Measurements from ENCODE around the gene DNM3.

DNA sequence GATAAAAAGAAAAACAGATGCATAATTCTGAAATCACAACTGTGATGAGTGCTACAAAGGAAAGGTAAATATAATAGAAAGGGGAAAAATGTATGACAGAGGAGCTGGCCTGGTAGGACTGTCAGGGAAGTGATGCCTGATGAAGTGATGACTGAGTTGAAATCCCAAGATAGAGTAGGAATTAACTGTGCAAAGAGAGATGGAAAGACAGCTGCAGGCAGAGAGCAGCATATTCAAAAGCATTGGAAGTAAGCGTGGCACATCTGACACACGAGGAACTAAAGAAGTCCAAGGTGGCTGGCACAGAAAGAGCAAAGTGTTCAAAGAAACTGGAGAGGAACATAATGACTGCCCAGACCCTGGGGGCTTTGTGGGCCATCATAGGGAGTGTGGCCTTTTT lies 457.6 kb downstream of the DNM3 start:
- TF ChIP-seq, protein P1, sequence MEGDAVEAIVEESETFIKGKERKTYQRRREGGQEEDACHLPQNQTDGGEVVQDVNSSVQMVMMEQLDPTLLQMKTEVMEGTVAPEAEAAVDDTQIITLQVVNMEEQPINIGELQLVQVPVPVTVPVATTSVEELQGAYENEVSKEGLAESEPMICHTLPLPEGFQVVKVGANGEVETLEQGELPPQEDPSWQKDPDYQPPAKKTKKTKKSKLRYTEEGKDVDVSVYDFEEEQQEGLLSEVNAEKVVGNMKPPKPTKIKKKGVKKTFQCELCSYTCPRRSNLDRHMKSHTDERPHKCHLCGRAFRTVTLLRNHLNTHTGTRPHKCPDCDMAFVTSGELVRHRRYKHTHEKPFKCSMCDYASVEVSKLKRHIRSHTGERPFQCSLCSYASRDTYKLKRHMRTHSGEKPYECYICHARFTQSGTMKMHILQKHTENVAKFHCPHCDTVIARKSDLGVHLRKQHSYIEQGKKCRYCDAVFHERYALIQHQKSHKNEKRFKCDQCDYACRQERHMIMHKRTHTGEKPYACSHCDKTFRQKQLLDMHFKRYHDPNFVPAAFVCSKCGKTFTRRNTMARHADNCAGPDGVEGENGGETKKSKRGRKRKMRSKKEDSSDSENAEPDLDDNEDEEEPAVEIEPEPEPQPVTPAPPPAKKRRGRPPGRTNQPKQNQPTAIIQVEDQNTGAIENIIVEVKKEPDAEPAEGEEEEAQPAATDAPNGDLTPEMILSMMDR (IDR thresholded peaks at IDR 0.05; ENCODE audit: low read length), result no peak
- TF ChIP-seq EZH2 (IDR thresholded peaks at IDR 0.05; ENCODE audit: borderline replicate concordance, low read length), result no peak

Data from OCI-LY1 (cell line).